ENCODE measurements around the gene C15orf40.
"Not testable (repeated sequence)": the region's sequence is repeated elsewhere in the genome, so short reads cannot be mapped to it uniquely, and the experiment has no call there.

C15orf40 gene

DNA sequence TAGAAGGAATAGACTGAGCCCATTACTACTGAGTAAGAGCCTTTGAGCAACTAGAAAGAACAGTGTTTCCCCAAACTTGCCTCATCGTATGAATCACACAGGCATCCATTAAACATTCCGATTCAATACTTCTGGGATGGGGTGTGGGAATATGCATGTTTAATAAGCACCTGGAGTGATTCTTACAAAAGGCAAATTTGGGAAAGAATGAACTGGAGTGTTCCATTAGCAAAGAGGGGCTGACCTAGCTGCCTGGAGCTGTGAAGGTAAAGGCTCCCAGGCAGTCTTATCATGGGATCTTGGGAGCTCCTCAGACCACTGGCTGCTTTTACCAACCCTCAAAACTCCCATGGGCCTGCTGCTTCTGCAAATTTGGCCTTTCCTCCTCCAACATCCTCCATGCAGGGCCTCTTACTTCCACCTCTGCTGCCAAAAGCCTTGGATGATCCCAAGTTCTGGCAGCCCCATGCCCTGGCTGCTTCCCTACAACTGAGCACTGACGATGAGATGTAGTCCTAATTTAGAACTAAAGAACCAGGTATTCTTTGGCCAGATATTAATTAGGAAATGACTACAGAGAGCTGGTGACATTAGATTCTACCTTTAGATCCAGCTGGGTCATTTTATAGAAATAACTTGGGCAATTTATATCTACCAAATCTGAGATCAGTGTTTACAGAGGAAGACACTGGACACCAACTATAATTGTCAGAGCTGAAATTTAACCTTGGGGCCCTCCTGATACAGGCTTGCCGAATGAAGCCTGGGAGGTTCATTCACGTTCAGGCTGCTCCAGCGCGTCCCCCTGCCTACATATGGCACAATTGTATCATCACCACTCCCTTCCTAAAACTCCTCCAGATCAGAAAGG is 47.7 kb downstream of the C15orf40 start:
- H3K4me3 ChIP-seq (ENCODE audit: low read length) = no peak overlapping the region
- DNase-seq (ENCODE audit: low read depth, low spot score) = no peak

DNA sequence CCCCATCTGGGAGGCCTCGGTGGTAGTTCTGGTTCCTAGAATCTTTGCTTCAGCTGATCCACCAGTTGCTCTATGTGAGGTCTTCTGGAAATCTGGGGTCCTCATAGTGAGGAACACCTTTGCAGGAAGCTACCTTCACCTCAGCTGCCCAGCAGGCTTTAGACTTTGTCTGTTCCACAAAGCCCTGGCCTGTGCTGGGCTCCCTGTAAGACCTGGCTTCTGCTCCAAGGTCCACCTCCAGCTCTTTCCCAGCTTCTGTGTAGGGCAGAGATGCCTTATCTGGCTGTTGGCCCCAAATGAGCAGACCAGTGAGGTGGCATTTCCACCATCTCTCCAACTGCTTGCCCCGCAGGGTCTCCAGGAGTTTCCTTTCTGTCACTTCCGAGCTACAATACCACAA is 50.7 kb downstream of the C15orf40 start:
- no peak for DNase-seq (ENCODE audit: low read depth, low spot score)
- H3K4me3 ChIP-seq (ENCODE audit: low read length) = no peak overlapping the region

DNA sequence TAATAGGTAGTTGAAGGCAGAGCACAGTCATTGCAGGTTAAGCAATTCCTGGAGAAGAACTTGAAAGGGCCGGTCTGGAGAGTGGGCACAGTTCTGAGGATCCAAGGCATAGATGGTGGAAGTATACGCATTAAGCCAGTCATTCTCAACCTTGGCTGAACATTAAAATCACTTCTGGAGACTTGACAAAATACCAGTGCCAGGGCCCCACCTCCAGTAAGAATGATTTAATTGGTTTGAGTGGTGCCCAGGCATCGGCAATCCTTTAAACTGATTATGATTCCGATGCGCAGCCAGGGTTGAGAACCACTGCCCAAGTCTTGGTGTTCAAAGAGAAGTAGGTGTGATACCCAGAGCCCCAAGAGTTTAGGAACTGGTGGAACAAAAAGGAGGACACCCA is 52.0 kb downstream of the C15orf40 start:
- DNase-seq (ENCODE audit: low read depth, low spot score) = no peak

DNA sequence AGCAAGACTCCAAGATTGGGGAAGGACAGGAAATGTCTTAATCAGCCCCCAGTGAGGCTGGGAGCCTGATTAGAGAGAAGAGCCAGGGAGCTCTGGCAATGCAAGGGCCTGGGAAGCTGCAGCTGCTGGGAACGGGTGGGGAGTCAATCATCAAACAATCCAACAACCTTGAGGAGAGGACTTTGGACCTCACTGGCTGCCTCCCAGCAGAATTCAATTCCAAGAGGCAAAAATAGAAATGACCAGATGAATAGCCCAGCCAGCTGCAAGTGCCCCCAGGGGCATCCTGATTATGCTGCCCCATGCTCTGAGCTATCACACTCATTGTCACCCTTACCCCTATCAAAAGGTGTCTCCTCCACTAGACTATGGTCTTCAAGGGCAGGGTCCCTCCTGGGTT is 52.8 kb downstream of the C15orf40 start:
- no peak overlapping the region for H3K4me3 ChIP-seq (ENCODE audit: low read length)
- no peak for DNase-seq (ENCODE audit: low read depth, low spot score)

More for the DNA sequence above, 52.0 kb downstream of the C15orf40 start:
- H3K4me3 ChIP-seq (ENCODE audit: low read length) = no peak overlapping the region

DNA sequence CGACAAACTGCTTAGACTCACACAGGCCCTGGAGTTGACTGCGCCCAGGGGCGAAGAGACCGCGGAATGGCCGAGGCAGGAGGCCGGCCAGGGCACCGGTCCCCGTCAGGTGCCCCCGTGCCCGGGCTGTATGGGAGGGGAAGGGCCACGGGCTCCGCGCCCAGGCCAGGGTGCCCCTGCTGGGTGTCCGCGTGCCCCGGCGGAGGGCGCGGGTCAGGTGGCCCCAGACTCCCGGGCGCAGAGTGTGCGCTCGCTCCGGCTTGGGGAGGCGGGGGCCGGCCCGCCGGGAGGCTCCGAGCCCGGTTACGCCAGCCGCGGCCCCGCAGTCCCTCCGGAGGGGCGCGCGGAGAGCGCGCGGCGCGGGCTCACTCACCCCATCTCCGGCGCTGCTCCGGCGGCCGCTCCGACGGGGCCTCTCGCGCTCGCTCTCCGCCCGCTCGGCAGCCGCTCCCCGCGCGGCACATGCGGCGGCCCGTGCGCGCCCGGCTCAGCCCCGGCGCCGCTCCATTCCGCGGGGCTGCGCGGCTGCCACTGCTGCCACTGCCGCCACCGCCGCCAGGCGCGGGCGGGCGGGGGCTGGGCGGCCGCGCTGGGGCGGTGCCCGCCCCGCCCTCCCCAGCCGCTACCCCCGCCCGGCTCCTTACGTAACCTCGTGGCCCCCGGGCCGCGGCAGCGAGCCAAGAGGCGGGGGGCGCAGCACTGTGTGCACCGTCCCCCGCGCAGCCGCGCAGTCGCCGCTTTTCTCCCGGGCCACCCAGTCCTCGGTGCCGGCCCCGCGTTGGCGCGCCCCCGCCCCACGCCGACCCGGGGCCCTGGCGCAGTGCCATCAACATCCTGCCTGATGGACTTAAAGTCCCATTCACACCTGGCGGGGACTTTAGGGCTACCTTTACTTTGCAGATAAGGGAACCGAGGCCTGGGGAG is 59.0 kb downstream of the C15orf40 start, which contains the start of gene HOMER2:
TSS of gene HOMER2 (minus strand) at position 563 of the 924 bp plus-strand sequence. CDS start at position 378, 185 bp downstream.
- DNase-seq (ENCODE audit: low read depth, low spot score) = no peak
- peak within 1 kb of the TSS; percentile 58 for H3K4me3 ChIP-seq (ENCODE audit: low read length)

DNA sequence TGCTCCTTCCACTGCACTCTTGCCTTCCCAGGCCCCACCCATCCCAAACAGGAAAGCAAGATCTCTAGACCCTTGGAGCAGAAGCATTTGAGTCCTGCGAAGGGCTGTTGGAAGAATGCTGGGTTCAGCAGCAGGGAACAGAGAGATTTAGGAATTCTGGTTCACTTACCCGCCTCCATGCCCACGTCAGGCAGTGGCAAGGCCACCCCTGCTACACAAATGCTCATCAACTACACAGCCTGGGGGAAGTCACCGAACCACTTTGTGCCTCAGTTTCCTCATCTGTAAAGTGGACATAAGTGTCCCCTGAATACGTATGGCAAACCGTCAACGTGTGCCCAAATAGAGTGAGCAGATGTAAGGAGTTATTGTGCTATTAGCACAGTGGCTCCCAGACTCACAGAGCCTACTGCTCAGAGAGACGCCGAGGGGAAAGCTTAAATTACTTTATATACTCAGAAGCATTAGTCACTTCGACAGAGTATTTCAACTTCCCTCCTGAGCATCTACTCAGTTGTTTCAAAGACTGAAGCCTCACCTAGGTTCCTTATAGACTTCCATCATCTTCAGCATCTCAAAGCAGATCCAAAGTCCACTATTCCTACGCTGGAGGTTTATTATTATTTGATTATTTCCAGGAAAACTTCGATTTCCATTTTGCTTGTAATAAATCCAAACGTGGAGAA is 59.8 kb downstream of the C15orf40 start:
- H3K4me3 ChIP-seq (ENCODE audit: low read length) = peak overlapping the region; percentile 58
- DNase-seq (ENCODE audit: low read depth, low spot score) = no peak

DNA sequence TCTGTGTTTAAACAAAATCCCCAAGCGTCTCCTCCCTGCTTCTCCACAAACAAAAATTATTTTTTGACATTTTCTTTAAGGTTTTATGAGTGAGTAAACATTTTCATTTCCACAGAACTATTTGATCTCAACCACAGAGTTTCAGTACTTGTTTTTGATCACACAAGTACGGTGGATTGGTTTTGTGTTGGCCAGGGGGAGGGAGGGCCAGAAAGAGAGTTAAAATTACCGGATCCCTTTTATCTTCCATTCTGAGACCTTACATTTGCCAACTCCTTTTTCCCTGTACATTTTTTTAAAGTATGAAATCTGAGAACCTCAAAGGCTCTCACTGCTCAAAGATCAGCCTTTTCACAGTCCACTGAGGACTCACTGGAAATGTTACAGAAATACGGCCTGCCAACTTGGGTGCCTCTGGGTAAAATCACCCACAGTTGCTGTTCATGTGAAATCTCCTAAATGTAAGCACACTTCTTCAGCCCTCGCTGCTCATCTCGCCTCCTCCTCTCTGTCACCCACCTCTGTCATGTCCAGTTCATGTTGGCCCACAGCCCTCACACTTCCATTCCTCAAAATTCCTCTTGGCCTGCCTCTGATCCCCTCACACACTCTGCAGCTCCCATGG is 60.6 kb downstream of the C15orf40 start:
- H3K4me3 ChIP-seq (ENCODE audit: low read length) = no peak overlapping the region
- no peak for DNase-seq (ENCODE audit: low read depth, low spot score)

DNA sequence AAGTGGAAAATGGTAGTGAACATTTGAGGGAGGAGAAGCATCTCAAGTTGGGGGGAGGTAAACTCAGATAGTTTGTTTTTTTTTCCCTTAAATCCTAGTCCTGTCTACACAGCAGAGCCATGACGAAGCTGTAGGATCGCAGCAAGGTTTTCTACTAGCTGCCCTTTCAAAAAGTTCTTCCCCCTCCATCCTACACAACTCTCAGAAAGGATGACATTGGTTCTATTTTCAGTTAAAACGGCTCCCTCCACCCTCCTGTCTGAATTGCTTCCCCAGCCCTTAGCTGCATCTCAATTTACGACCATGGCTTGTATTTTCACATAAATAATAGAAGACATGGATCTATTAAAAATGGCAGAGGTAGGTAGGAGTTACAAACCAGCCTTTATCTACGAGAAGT is 61.1 kb downstream of the C15orf40 start:
- no peak for DNase-seq (ENCODE audit: low read depth, low spot score)
- H3K4me3 ChIP-seq (ENCODE audit: low read length) = no peak overlapping the region

DNA sequence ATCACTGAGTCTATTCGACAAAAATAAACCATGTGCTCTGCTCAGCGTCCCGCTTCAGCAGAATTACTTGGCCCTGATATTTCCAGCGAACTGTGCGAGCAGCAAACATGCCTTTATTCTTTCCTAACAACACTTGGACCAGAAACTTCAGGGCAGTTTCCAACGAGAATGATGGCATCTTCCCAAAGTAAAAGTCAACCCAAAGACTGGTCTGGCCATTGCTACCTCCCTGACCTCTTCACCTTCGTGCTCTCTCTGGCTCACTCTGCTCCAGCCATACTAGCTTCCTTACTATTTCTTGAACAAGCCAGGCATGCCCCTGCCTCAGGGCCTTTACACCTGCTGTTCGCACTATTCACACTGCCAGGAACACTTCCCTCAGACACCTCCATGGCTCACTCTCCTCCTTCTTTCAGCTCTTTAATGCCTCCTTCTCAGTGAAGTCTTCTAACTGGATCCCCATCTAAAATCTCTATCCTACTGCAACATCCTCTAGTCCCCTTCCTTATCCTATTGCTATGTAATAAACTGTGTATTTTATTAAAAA is 65.2 kb downstream of the C15orf40 start:
- no peak for DNase-seq (ENCODE audit: low read depth, low spot score)
- H3K4me3 ChIP-seq (ENCODE audit: low read length) = no peak overlapping the region

DNA sequence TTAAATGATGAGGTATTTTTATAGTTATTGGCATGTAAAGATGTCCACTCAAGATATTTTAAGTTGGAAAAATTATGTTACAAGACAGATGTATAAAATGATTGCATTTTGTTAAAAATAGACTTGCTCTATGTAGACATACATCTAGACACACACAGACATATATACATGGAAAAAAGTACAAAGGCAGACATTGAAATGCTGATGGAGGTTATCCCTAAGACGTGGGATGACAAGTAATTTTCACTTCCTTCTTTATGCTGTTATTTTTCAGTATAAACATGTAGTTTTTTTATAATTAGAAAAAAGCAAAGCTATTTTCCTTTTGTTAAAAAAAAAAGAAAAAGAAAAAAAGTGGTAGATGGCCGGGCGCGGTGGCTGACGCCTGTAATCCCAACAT is 66.1 kb downstream of the C15orf40 start:
- H3K4me3 ChIP-seq (ENCODE audit: low read length) = no peak overlapping the region
- DNase-seq (ENCODE audit: low read depth, low spot score) = no peak

DNA sequence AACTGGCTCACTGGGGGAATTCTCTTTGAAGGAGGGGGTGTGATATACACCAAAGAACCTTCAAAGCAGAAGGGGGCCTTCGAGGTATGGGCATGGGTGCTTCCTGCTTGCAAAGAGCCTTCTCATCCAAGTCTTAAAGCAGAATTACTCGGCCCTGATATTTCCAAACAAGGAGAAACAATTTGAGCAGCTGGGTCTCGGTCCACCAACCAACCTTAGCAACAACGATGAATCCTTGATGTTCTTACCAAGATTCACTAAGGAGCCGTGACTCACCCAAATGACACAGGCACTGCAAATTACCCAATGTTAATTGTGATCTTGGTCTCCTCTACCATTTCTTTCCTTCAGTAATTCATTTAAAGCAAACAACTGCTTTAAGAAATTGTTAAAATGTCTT is 66.6 kb downstream of the C15orf40 start:
- DNase-seq (ENCODE audit: low read depth, low spot score) = no peak

DNA sequence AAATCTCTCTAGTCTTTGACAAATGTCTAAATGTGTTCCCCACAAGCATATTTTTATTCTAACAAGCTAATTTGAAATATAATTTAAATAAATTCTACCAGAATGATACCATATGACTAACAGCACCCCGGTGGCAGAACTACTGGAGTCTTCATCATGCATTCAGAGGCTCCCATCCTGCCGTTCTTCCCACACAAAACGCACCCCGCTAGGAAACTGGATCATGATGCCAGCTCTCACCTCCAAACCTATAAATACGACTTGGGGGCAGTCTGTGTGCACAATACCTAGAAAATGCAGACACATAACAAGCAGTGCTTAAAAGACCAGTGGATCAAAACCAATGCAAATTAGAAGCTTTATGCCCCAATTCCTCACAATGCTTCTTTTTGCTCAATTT is 67.4 kb downstream of the C15orf40 start:
- no peak for DNase-seq (ENCODE audit: low read depth, low spot score)
- H3K4me3 ChIP-seq (ENCODE audit: low read length) = no peak overlapping the region

More for the DNA sequence above, 66.6 kb downstream of the C15orf40 start:
- H3K4me3 ChIP-seq (ENCODE audit: low read length) = no peak overlapping the region

DNA sequence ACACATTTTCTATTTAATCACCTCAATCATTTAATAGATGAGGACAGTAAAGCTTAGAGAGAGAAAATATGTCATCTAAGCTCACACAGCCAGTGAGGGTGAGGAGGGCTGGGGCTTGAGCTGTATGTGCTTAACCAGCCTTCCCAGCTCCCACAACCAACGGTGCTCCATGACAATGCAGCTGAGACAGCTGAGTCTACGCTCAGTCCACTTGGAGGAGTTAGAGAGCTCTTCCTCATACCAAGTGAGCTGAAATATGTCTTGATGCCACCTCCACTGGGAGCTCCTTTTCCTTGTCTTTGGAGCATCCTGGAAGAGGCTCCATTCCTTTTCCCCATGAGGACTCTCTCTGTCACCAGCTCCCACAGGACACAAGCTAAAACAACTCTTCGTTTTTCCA is 68.3 kb downstream of the C15orf40 start:
- DNase-seq (ENCODE audit: low read depth, low spot score) = no peak
- no peak overlapping the region for H3K4me3 ChIP-seq (ENCODE audit: low read length)

DNA sequence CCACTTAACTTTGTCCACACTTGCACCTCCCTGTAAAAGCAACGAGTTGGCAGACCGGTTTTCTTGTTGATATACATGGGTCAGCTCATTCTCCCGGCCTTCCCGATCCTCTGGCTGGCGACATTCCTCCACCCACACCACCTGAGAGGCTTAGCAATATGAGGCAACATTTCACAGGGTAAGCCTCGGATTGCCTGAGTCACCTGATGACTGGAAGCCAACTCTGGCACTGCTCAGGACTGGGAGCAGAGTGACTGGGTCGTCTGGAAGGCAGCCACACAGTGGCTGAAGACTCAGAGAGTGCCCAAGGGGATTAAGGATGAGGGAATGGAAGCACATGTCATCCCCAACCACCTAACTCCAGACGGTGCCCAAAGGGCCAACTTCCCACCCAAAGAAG is 68.7 kb downstream of the C15orf40 start:
- no peak overlapping the region for H3K4me3 ChIP-seq (ENCODE audit: low read length)
- DNase-seq (ENCODE audit: low read depth, low spot score) = no peak

DNA sequence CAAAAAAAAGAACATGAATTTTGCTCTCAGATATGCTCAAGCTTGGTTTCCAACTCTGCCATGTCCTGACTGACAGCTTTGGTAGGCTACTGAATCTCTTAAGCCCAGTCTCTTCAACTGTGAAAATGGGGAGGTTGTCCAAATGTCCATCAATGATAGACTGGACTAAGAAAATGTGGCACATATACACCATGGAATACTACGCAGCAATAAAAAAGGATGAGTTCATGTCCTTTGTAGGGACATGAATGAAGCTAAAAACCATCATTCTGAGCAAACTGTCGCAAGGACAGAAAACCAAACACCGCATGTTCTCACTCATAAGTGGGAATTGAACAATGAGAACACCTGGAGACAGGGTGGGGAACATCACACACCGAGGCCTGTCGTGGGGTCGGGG is 71.8 kb downstream of the C15orf40 start:
- not testable (repeated sequence) for H3K4me3 ChIP-seq (ENCODE audit: low read length); DNase-seq (ENCODE audit: low read depth, low spot score)

All from Jurkat, Clone E6-1 (cell line).